Keratinocyte (primary cell): ENCODE measurements around the gene WDR7. TPM values are rescaled to one million over a fixed set of nuclear protein-coding genes. Genes with fewer than 3 reads are reported as not detected.

Experiments used
- DNase-seq: peaks from one replicate; pipeline ENCODE4 v3.0.0-alpha.2; 2011; ENCODE audit warnings: low read depth, missing footprints, low spot score
- FAIRE-seq: peaks from 2 replicates; lab custom pipeline; 2011; peaks lifted over from hg19 to GRCh38; lab: Jason Lieb, UNC
- H2AFZ ChIP-seq: 2 replicates; pipeline ENCODE4 v1.6.0; 2012; ENCODE audit warnings: low read length, control low read depth, inconsistent platforms; ENCODE audit not compliant: control insufficient read depth
- H3K27ac ChIP-seq: 2 replicates; pipeline ENCODE4 v1.5.1; 2011; ENCODE audit warnings: low read length; ENCODE audit not compliant: control insufficient read depth, insufficient read depth
- H3K27me3 ChIP-seq: 3 replicates; pipeline ENCODE4 v1.6.0; 2011; ENCODE audit warnings: low read length; ENCODE audit not compliant: control insufficient read depth, insufficient read depth; ENCODE audit errors: extremely low read depth
- H3K36me3 ChIP-seq, 2 experiments: 2 replicates in 1 of 2; 3 replicates in 1 of 2; pipeline ENCODE4 v1.5.1; 2011; ENCODE audit warnings: low read length in 2 of 2, mild to moderate bottlenecking in 1 of 2; ENCODE audit not compliant: control insufficient read depth in 2 of 2, insufficient read depth in 2 of 2; ENCODE audit errors: extremely low read depth in 1 of 2
- H3K4me1 ChIP-seq: 3 replicates; pipeline ENCODE4 v1.5.1; 2011; ENCODE audit warnings: low read length; ENCODE audit not compliant: control insufficient read depth, insufficient read depth; ENCODE audit errors: extremely low read depth
- H3K4me2 ChIP-seq: 3 replicates; pipeline ENCODE4 v1.6.0; 2011; ENCODE audit warnings: low read depth, low read length; ENCODE audit not compliant: control insufficient read depth, insufficient read depth; ENCODE audit errors: extremely low read depth
- H3K4me3 ChIP-seq, 3 experiments: fragments of 200-600 bp in 1 of 3; sonication (generic) in 1 of 3; 2 replicates in 2 of 3; 3 replicates in 1 of 3; pipeline ENCODE4 v1.5.1; 2011 to 2016; ENCODE audit warnings: low read length in 3 of 3, mild to moderate bottlenecking in 3 of 3, control low read depth in 2 of 3, inconsistent platforms in 1 of 3, low read depth in 1 of 3, mixed read lengths in 1 of 3, mixed run types in 1 of 3, moderate library complexity in 1 of 3; ENCODE audit not compliant: control insufficient read depth in 2 of 3, insufficient read depth in 2 of 3; ENCODE audit errors: extremely low read depth in 1 of 3
- H3K79me2 ChIP-seq: 2 replicates; pipeline ENCODE4 v1.6.0; 2012; ENCODE audit warnings: low read length; ENCODE audit not compliant: control insufficient read depth, insufficient read depth
- H3K9ac ChIP-seq: 3 replicates; pipeline ENCODE4 v1.6.0; 2011; ENCODE audit warnings: low read length; ENCODE audit not compliant: control insufficient read depth, insufficient read depth; ENCODE audit errors: extremely low read depth
- H3K9me1 ChIP-seq: 3 replicates; pipeline ENCODE4 v1.6.0; 2011; ENCODE audit warnings: low read length; ENCODE audit not compliant: control insufficient read depth, insufficient read depth; ENCODE audit errors: extremely low read depth
- H3K9me3 ChIP-seq: 2 replicates; pipeline ENCODE4 v1.5.1; 2012; ENCODE audit warnings: low read depth, low read length; ENCODE audit not compliant: control insufficient read depth
- H4K20me1 ChIP-seq: 3 replicates; pipeline ENCODE4 v1.6.0; 2011; ENCODE audit warnings: low read length; ENCODE audit not compliant: control insufficient read depth, insufficient read depth; ENCODE audit errors: extremely low read depth
- EZH2 ChIP-seq: IDR thresholded peaks from one replicate; pipeline ENCODE4 v1.6.1; 2012; ENCODE audit warnings: inconsistent platforms, mild to moderate bottlenecking, low read length, moderate library complexity
- dilution Hi-C: fragments of 300-500 bp; cut with MboI; formaldehyde crosslinking; loops from one replicate; pipeline ENCODE4 v1.7.0; 2020; ENCODE audit warnings: low sequenced_read_pairs; ENCODE audit not compliant: extremely low pct_ligation_motif_present
- polyA plus RNA-seq, 5 experiments: library from polyadenylated mRNA; depleted of rRNA in 3 of 5; stranded (reverse) in 3 of 5; stranded (forward) in 1 of 5; unstranded in 1 of 5; fragments of >200 nt; gene quantifications; 1 replicate in 1 of 5; 2 replicates in 3 of 5; 3 replicates in 1 of 5; pipeline versions ENCODE4 v1.2.1 to v1.2.3, GENCODE V29; 2011 to 2012; ENCODE audit warnings: missing spikeins in 2 of 5, low read depth in 1 of 5, low replicate concordance in 1 of 5
- TF ChIP-seq, protein P1 (sequence below), 3 experiments: IDR thresholded peaks in 1 of 3; conservative IDR thresholded peaks in 1 of 3; optimal IDR thresholded peaks in 1 of 3; 2 replicates in 2 of 3; 3 replicates in 1 of 3; pipeline versions ENCODE3 to v1.5.1; 2011; ENCODE audit warnings: low read length in 3 of 3, mild to moderate bottlenecking in 3 of 3, moderate library complexity in 2 of 3, control low read depth in 1 of 3, inconsistent platforms in 1 of 3; ENCODE audit not compliant: insufficient read depth in 2 of 3; ENCODE audit errors: extremely low read depth in 1 of 3

WDR7 gene
- polyA plus RNA-seq, 1 donor (not counting 4 experiments of a cell fraction or from before 2014, with no cell fraction given), result 6.9 TPM

DNA sequence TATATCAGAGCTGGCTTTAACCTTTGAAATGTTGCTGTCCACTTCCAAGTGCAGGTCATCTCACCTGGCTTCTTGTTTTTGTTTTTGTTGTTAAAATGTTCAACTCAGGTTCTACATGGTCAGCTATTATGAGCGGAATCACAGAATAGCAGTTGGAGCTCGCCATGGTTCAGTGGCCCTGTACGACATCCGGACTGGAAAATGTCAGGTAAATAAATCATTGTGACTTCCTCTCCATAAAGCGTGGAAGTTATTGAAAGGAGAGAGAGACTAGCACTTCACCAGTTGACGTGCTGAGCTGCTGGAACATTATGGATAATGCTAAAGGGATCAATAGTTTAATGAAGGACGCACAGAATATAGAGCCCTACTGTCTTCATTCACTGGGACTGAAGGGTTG lies 311.2 kb downstream of the WDR7 start:
- no peak overlapping the region for H3K4me3 ChIP-seq
- no peaks in the 10 kb centered on the region for H3K27me3 ChIP-seq
- no peaks in the 10 kb centered on the region for H3K36me3 ChIP-seq
- H3K9ac ChIP-seq, result no peak overlapping the region
- no peak for TF ChIP-seq EZH2
- TF ChIP-seq, protein P1, sequence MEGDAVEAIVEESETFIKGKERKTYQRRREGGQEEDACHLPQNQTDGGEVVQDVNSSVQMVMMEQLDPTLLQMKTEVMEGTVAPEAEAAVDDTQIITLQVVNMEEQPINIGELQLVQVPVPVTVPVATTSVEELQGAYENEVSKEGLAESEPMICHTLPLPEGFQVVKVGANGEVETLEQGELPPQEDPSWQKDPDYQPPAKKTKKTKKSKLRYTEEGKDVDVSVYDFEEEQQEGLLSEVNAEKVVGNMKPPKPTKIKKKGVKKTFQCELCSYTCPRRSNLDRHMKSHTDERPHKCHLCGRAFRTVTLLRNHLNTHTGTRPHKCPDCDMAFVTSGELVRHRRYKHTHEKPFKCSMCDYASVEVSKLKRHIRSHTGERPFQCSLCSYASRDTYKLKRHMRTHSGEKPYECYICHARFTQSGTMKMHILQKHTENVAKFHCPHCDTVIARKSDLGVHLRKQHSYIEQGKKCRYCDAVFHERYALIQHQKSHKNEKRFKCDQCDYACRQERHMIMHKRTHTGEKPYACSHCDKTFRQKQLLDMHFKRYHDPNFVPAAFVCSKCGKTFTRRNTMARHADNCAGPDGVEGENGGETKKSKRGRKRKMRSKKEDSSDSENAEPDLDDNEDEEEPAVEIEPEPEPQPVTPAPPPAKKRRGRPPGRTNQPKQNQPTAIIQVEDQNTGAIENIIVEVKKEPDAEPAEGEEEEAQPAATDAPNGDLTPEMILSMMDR (optimal IDR thresholded peaks at IDR 0.05 in 1 of 3, IDR thresholded peaks at IDR 0.05 in 1 of 3, conservative IDR thresholded peaks at IDR 0.05 in 1 of 3; ENCODE audit: extremely low read depth in 1 of 3, insufficient read depth in 2 of 3, low read length in 3 of 3), result no peak
- H3K4me2 ChIP-seq, result no peak overlapping the region
- H3K9me3 ChIP-seq, result no peaks in the 10 kb centered on the region
- H3K9me1 ChIP-seq, result no peaks in the 10 kb centered on the region
- H4K20me1 ChIP-seq, result no peaks in the 10 kb centered on the region
- no peaks in the 10 kb centered on the region for H3K79me2 ChIP-seq
- no peak overlapping the region for H3K27ac ChIP-seq
- dilution Hi-C loops, result no loop called here
- FAIRE-seq, result no peak
- no peak overlapping the region for H2AFZ ChIP-seq
- H3K4me1 ChIP-seq, result no peaks in the 10 kb centered on the region
- DNase-seq, result no peak

DNA sequence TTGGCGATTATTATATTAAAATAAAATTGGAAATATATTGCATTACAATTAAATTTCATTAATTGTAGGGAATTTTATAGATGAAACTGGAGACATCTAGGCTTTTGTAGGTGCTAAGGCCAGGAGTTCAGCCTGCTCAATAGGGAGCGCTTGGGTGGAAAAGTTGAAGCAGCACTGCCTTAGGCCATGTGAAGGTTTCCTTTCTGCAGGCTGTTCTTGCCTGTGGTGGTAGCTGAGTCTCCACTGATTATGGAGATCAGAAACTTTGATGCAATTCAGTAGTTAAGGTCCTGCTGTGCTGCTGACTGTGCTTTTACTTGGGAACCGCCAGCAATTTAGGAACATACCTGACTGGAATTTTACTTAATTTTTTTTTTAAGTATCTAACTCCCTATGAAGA lies 315.9 kb downstream of the WDR7 start:
- DNase-seq (no peak), FAIRE-seq (no peak)

More for the DNA sequence above, 315.9 kb downstream of the WDR7 start:
- H3K36me3 ChIP-seq, result no peaks in the 10 kb centered on the region
- no peaks in the 10 kb centered on the region for H3K79me2 ChIP-seq
- H3K4me1 ChIP-seq, result no peaks in the 10 kb centered on the region
- no peak overlapping the region for H2AFZ ChIP-seq
- H3K27me3 ChIP-seq, result no peaks in the 10 kb centered on the region
- H3K4me3 ChIP-seq, result no peak overlapping the region
- H4K20me1 ChIP-seq, result no peaks in the 10 kb centered on the region
- no peak overlapping the region for H3K9ac ChIP-seq
- dilution Hi-C loops, result no loop called here
- H3K9me1 ChIP-seq, result no peaks in the 10 kb centered on the region
- no peaks in the 10 kb centered on the region for H3K9me3 ChIP-seq
- H3K4me2 ChIP-seq, result no peak overlapping the region
- TF ChIP-seq, protein P1 (optimal IDR thresholded peaks at IDR 0.05 in 1 of 3, IDR thresholded peaks at IDR 0.05 in 1 of 3, conservative IDR thresholded peaks at IDR 0.05 in 1 of 3; ENCODE audit: extremely low read depth in 1 of 3, insufficient read depth in 2 of 3, low read length in 3 of 3), result no peak
- TF ChIP-seq EZH2, result no peak
- H3K27ac ChIP-seq, result no peak overlapping the region
